HCT116 (cell line): ENCODE data around the gene SMIM32.

Source experiments
- CEBPB ChIP-seq: IDR thresholded peaks from 2 replicates; pipeline ENCODE4 v1.6.1; 2012; ENCODE audit warnings: low read depth
- CTCF ChIP-seq, 3 experiments: fragments of 200-600 bp in 1 of 3; sonication (generic) in 1 of 3; IDR thresholded peaks in 2 of 3; conservative IDR thresholded peaks in 1 of 3; 2 replicates each; pipeline ENCODE4 v1.5.1; 2012 to 2017; ENCODE audit warnings: low read depth in 2 of 3, low read length in 2 of 3, antibody characterized with exemption in 1 of 3, borderline replicate concordance in 1 of 3, control low read depth in 1 of 3, mild to moderate bottlenecking in 1 of 3, mixed read lengths in 1 of 3, mixed run types in 1 of 3, moderate library complexity in 1 of 3; ENCODE audit not compliant: insufficient read depth in 1 of 3
- EGR1 ChIP-seq: IDR thresholded peaks from 2 replicates; pipeline ENCODE4 v1.6.1; 2012; ENCODE audit warnings: low read depth
- ELF1 ChIP-seq: IDR thresholded peaks from 2 replicates; pipeline ENCODE4 v1.6.1; 2012; ENCODE audit warnings: low read depth, borderline replicate concordance
- EZH2 ChIP-seq: fragments of 200-600 bp; sonication (generic); IDR thresholded peaks from 2 replicates; pipeline ENCODE4 v1.6.1; 2017; ENCODE audit warnings: antibody characterized with exemption, mixed run types
- MAX ChIP-seq: IDR thresholded peaks from 2 replicates; pipeline ENCODE4 v1.6.1; 2012
- POLR2A ChIP-seq: IDR thresholded peaks from 2 replicates; pipeline ENCODE4 v1.7.0; 2011; ENCODE audit warnings: borderline replicate concordance; ENCODE audit not compliant: insufficient read depth, insufficient read length; ENCODE audit errors: extremely low read depth
- POLR2AphosphoS5 ChIP-seq: IDR thresholded peaks from 2 replicates; pipeline ENCODE4 v1.6.1; 2011; ENCODE audit warnings: mild to moderate bottlenecking, low read depth, low read length, moderate library complexity
- SIN3A ChIP-seq: IDR thresholded peaks from 2 replicates; pipeline ENCODE4 v1.6.1; 2012; ENCODE audit warnings: low read depth
- SRF ChIP-seq: IDR thresholded peaks from 2 replicates; pipeline ENCODE4 v1.6.1; 2012; ENCODE audit warnings: low read depth
- TCF7L2 ChIP-seq: IDR thresholded peaks from 2 replicates; pipeline ENCODE4 v1.7.0; 2011; ENCODE audit warnings: borderline replicate concordance, inconsistent platforms; ENCODE audit not compliant: insufficient read depth, insufficient read length; ENCODE audit errors: extremely low read depth
- YY1 ChIP-seq: IDR thresholded peaks from 2 replicates; pipeline ENCODE4 v1.6.1; 2011; ENCODE audit warnings: low read length, low read depth, moderate library complexity, mild to moderate bottlenecking; ENCODE audit not compliant: insufficient replicate concordance; ENCODE audit errors: extremely low read depth
- ZBTB33 ChIP-seq: IDR thresholded peaks from 2 replicates; pipeline ENCODE4 v1.6.1; 2011; ENCODE audit warnings: mild to moderate bottlenecking, low read length, moderate library complexity; ENCODE audit not compliant: insufficient replicate concordance; ENCODE audit errors: extremely low read depth
- ZNF274 ChIP-seq: fragments of 200-500 bp; sonication (Bioruptor generic); IDR thresholded peaks from 2 replicates; pipeline ENCODE4 v1.6.1; 2014; ENCODE audit warnings: mild to moderate bottlenecking, low read depth, low read length, inconsistent platforms

- no peak for TF ChIP-seq TCF7L2
- TF ChIP-seq CTCF (IDR thresholded peaks at IDR 0.05 in 2 of 3, conservative IDR thresholded peaks at IDR 0.05 in 1 of 3; ENCODE audit: borderline replicate concordance in 1 of 3, insufficient read depth in 1 of 3, low read depth in 2 of 3, low read length in 2 of 3): no peak
- TF ChIP-seq POLR2A: no peak
- TF ChIP-seq EZH2: no peak
- no peak for TF ChIP-seq ZBTB33
- no peak for TF ChIP-seq POLR2AphosphoS5
- TF ChIP-seq ELF1: no peak
- TF ChIP-seq YY1: no peak
- no peak for TF ChIP-seq ZNF274
- no peak for TF ChIP-seq SRF
- no peak for TF ChIP-seq CEBPB
- no peak for TF ChIP-seq MAX
- TF ChIP-seq EGR1: no peak
- no peak for TF ChIP-seq SIN3A
Observed at GRCh38 chr5:136232316-136232715, 39.4 kb upstream of the SMIM32 start.
